MM.1S (cell line): ENCODE data around the gene DUOX2.

Experiments used
- DNase-seq: peaks from one replicate; pipeline ENCODE4 v3.0.0-alpha.2; 2015
- H2AFZ ChIP-seq: fragments of 300-600 bp; sonication (generic); 2 replicates; pipeline ENCODE4 v1.6.0; 2016; ENCODE audit warnings: antibody characterized with exemption, low read length
- H3F3A ChIP-seq: fragments of 300-600 bp; sonication (generic); 2 replicates; pipeline ENCODE4 v1.6.1; 2016; ENCODE audit warnings: mild to moderate bottlenecking, antibody characterized with exemption, low read length, moderate library complexity, mixed read lengths; ENCODE audit not compliant: insufficient read depth
- H3K27ac ChIP-seq: fragments of 300-600 bp; sonication (generic); 2 replicates; pipeline ENCODE4 v1.5.1; 2016; ENCODE audit warnings: mild to moderate bottlenecking, low read length
- H3K27me3 ChIP-seq: fragments of 300-600 bp; sonication (generic); replicated peaks from 2 replicates; pipeline ENCODE4 v1.6.0; 2016; ENCODE audit warnings: low read length; ENCODE audit not compliant: insufficient read depth
- H3K36me3 ChIP-seq: fragments of 300-600 bp; sonication (generic); replicated peaks from 2 replicates; pipeline ENCODE4 v1.6.1; 2016; ENCODE audit warnings: mild to moderate bottlenecking, low read length, mixed read lengths; ENCODE audit not compliant: insufficient read depth
- H3K4me1 ChIP-seq: fragments of 300-600 bp; sonication (generic); 2 replicates; pipeline ENCODE4 v1.6.1; 2016; ENCODE audit warnings: low read length, mixed read lengths
- H3K4me2 ChIP-seq: fragments of 300-600 bp; sonication (generic); 2 replicates; pipeline ENCODE4 v1.6.0; 2016; ENCODE audit warnings: low read depth, low read length
- H3K4me3 ChIP-seq: fragments of 300-600 bp; sonication (generic); 2 replicates; pipeline ENCODE4 v1.5.1; 2016; ENCODE audit warnings: low read length, mixed read lengths
- H3K79me2 ChIP-seq: fragments of 300-600 bp; sonication (generic); 2 replicates; pipeline ENCODE4 v1.6.1; 2016; ENCODE audit warnings: mixed run types, low read length, mixed read lengths
- H3K9ac ChIP-seq: fragments of 300-600 bp; sonication (generic); 2 replicates; pipeline ENCODE4 v1.6.1; 2016; ENCODE audit warnings: low read length, mixed read lengths
- H3K9me2 ChIP-seq: fragments of 300-600 bp; sonication (generic); replicated peaks from 2 replicates; pipeline ENCODE4 v1.6.1; 2016; ENCODE audit warnings: mild to moderate bottlenecking, low read length, mixed read lengths; ENCODE audit not compliant: insufficient read depth
- H3K9me3 ChIP-seq: fragments of 300-600 bp; sonication (generic); replicated peaks from 2 replicates; pipeline ENCODE4 v1.6.1; 2016; ENCODE audit warnings: mild to moderate bottlenecking, low read length, mixed read lengths; ENCODE audit not compliant: insufficient read depth
- H4K20me1 ChIP-seq: fragments of 300-600 bp; sonication (generic); 2 replicates; pipeline ENCODE4 v1.6.1; 2016; ENCODE audit warnings: mild to moderate bottlenecking, low read length, moderate library complexity, mixed read lengths; ENCODE audit not compliant: insufficient read depth
- CTCF ChIP-seq: fragments of 300-600 bp; sonication (generic); IDR thresholded peaks from 2 replicates; pipeline ENCODE4 v1.5.1; 2016; ENCODE audit warnings: antibody characterized with exemption, low read length, mixed read lengths
- EZH2 ChIP-seq: fragments of 300-600 bp; sonication (generic); optimal IDR thresholded peaks from 2 replicates; pipeline ENCODE3; 2017; ENCODE audit warnings: low read depth, mild to moderate bottlenecking, antibody characterized with exemption, low read length, mixed read lengths
- EZH2phosphoT487 ChIP-seq: fragments of 300-600 bp; sonication (generic); IDR thresholded peaks from 2 replicates; pipeline ENCODE4 v1.6.1; 2018; ENCODE audit warnings: antibody characterized with exemption, low read length

The DUOX2 gene

GRCh38 chr15:45147606-45148005 lies 33.6 kb upstream of the DUOX2 start:
- Histone ChIP-seq H3K4me2 (no peak overlapping the region), H3K79me2 (no peaks in the 10 kb centered on the region), H3K9me3 (no peaks in the 10 kb centered on the region), H3K36me3 (no peaks in the 10 kb centered on the region), H3K9me2 (no peaks in the 10 kb centered on the region), H3K4me3 (no peak overlapping the region), H3K9ac (no peak overlapping the region), H3F3A (no peaks in the 10 kb centered on the region), H3K27me3 (no peaks in the 10 kb centered on the region), H3K27ac (no peak overlapping the region), H2AFZ (no peak overlapping the region), H3K4me1 (no peaks in the 10 kb centered on the region), H4K20me1 (no peaks in the 10 kb centered on the region)
- TF ChIP-seq EZH2phosphoT487, result no peak
- TF ChIP-seq CTCF, result no peak
- TF ChIP-seq EZH2, result no peak
- DNase-seq, result no peak

- Histone ChIP-seq H4K20me1 (no peaks in the 10 kb centered on the region), H3K4me1 (no peaks in the 10 kb centered on the region), H3K4me3 (no peak overlapping the region), H3K79me2 (no peaks in the 10 kb centered on the region), H2AFZ (no peak overlapping the region), H3K4me2 (no peak overlapping the region), H3K9me3 (no peaks in the 10 kb centered on the region), H3K36me3 (no peaks in the 10 kb centered on the region), H3K27me3 (no peaks in the 10 kb centered on the region), H3K27ac (no peak overlapping the region), H3K9ac (no peak overlapping the region), H3F3A (no peaks in the 10 kb centered on the region), H3K9me2 (no peaks in the 10 kb centered on the region)
- TF ChIP-seq EZH2phosphoT487 (no peak), EZH2 (no peak), CTCF (no peak)
- DNase-seq, result no peak
These were observed 32.4 kb upstream of the DUOX2 start for GRCh38 chr15:45146405-45146804.

- Histone ChIP-seq H3K4me2 (no peak overlapping the region), H3K9me3 (no peaks in the 10 kb centered on the region), H3K4me3 (no peak overlapping the region), H3K9ac (no peak overlapping the region), H3K36me3 (no peaks in the 10 kb centered on the region), H4K20me1 (no peaks in the 10 kb centered on the region), H3K9me2 (no peaks in the 10 kb centered on the region), H3K79me2 (no peaks in the 10 kb centered on the region), H3K27ac (no peak overlapping the region), H3F3A (no peaks in the 10 kb centered on the region), H3K4me1 (no peaks in the 10 kb centered on the region), H3K27me3 (no peaks in the 10 kb centered on the region), H2AFZ (no peak overlapping the region)
- no peak for DNase-seq
- no peak for TF ChIP-seq EZH2
- TF ChIP-seq EZH2phosphoT487, result no peak
- TF ChIP-seq CTCF, result no peak
These were observed 30.8 kb upstream of the DUOX2 start for GRCh38 chr15:45144775-45145174.
